ENCODE measurements around the gene NTN3. TPM values are rescaled to one million over a fixed set of nuclear protein-coding genes. Genes with fewer than 3 reads are reported as not detected.
"Not testable (repeated sequence)": the region's sequence is repeated elsewhere in the genome, so short reads cannot be mapped to it uniquely, and the experiment has no call there.

Gene NTN3
- total RNA-seq, 6 experiments from 2014 or later, result 0.39 to 2.1 (median 1.2) TPM

GRCh38 chr16:2432801-2433505 is 38.1 kb upstream of the NTN3 start:
- no peak overlapping the region for H3K4me3 ChIP-seq
- H3K27ac ChIP-seq, result no peak overlapping the region
- H3K9me3 ChIP-seq, result no peaks in the 10 kb centered on the region
- ATAC-seq (no peak), DNase-seq (peak in 1 of 3 donors; percentile 36)
- peaks cover 0 to 3% (median 0%) of the 10 kb centered on the region in 4 donors for H3K36me3 ChIP-seq
- TF ChIP-seq POLR2A (IDR thresholded peaks at IDR 0.05) (no peak), CTCF (IDR thresholded peaks at IDR 0.05) (no peak)
- WGBS (ENCODE audit: insufficient coverage, low coverage, low lambda C conversion rate, missing lambda C conversion rate), result 88% methylated on average over 10 of the region's 15 CpGs
- H3K4me1 ChIP-seq, result peaks cover 0 to 11% (median 2%) of the 10 kb centered on the region in 4 donors
- intact Hi-C loops (cut with DNase I), result loop anchor here in 1 of 2 donors (10.0 kb wide), 1 partner anchor 62 kb away; no protein-coding TSS in a partner anchor
- no peaks in the 10 kb centered on the region for H3K27me3 ChIP-seq

- not testable (repeated sequence) for H3K36me3 ChIP-seq, H3K9me3 ChIP-seq, H3K4me1 ChIP-seq, H3K27ac ChIP-seq, H3K27me3 ChIP-seq, H3K4me3 ChIP-seq, ATAC-seq
- intact Hi-C loops (cut with DNase I), result loop anchor here in 1 of 2 donors (10.0 kb wide), 1 partner anchor 60 kb away; no protein-coding TSS in a partner anchor
- DNase-seq, result peak in 1 of 3 donors; percentile 8
- 88% methylated on average over 3 of the region's 4 CpGs for WGBS (ENCODE audit: insufficient coverage, low coverage, low lambda C conversion rate, missing lambda C conversion rate)
Measured at GRCh38 chr16:2435236-2435635, 35.9 kb upstream of the NTN3 start.

- no peak for DNase-seq
- Histone ChIP-seq H3K36me3 (peaks cover 0 to 3% (median 0%) of the 10 kb centered on the region in 4 donors), H3K4me3 (no peak overlapping the region), H3K27ac (no peak overlapping the region), H3K27me3 (no peaks in the 10 kb centered on the region), H3K4me1 (no peaks in the 10 kb centered on the region), H3K9me3 (no peaks in the 10 kb centered on the region)
- no peak for ATAC-seq
- TF ChIP-seq POLR2A (IDR thresholded peaks at IDR 0.05) (no peak), CTCF (IDR thresholded peaks at IDR 0.05) (no peak)
- no CpG with 5 or more reads among the region's 9 CpGs for WGBS (ENCODE audit: insufficient coverage, low coverage, low lambda C conversion rate, missing lambda C conversion rate)
- intact Hi-C loops (cut with DNase I), result loop anchor here in 1 of 2 donors (10.0 kb wide), 1 partner anchor 59 kb away; no protein-coding TSS in a partner anchor
Measured at GRCh38 chr16:2436110-2436509, 35.0 kb upstream of the NTN3 start.

- Histone ChIP-seq H3K27me3 (no peaks in the 10 kb centered on the region), H3K9me3 (no peaks in the 10 kb centered on the region), H3K4me1 (no peaks in the 10 kb centered on the region), H3K4me3 (no peak overlapping the region), H3K27ac (no peak overlapping the region), H3K36me3 (no peaks in the 10 kb centered on the region)
- intact Hi-C loops (cut with DNase I), result loop anchor here in 1 of 2 donors (10.0 kb wide), 1 partner anchor 58 kb away; no protein-coding TSS in a partner anchor
- ATAC-seq (no peak), DNase-seq (no peak)
- WGBS (ENCODE audit: insufficient coverage, low coverage, low lambda C conversion rate, missing lambda C conversion rate), result 88% methylated on average over 5 of the region's 24 CpGs
- no peak for TF ChIP-seq CTCF (IDR thresholded peaks at IDR 0.05)
- TF ChIP-seq POLR2A (IDR thresholded peaks at IDR 0.05), result no peak
Measured at GRCh38 chr16:2437032-2437790, 33.9 kb upstream of the NTN3 start.

GRCh38 chr16:2438121-2438520 is 33.0 kb upstream of the NTN3 start:
- H3K4me1 ChIP-seq, result no peaks in the 10 kb centered on the region
- no peaks in the 10 kb centered on the region for H3K9me3 ChIP-seq
- no peaks in the 10 kb centered on the region for H3K27me3 ChIP-seq
- H3K27ac ChIP-seq, result no peak overlapping the region
- no peaks in the 10 kb centered on the region for H3K36me3 ChIP-seq
- DNase-seq (no peak), ATAC-seq (no peak)
- H3K4me3 ChIP-seq, result no peak overlapping the region
- intact Hi-C loops (cut with DNase I), result loop anchor here in 1 of 2 donors (10.0 kb wide), 1 partner anchor 57 kb away; no protein-coding TSS in a partner anchor
- WGBS (ENCODE audit: insufficient coverage, low coverage, low lambda C conversion rate, missing lambda C conversion rate), result 90% methylated on average over 9 of the region's 14 CpGs
- TF ChIP-seq POLR2A (IDR thresholded peaks at IDR 0.05), result no peak
- no peak for TF ChIP-seq CTCF (IDR thresholded peaks at IDR 0.05)
